GM13977 (cell line): ENCODE measurements around the gene KCNH2.

Experiments
- DNase-seq: peaks from one replicate; pipeline ENCODE4 v3.0.0; 2012; ENCODE audit warnings: low spot score
- in situ Hi-C: fragments of 300-500 bp; cut with MboI; formaldehyde crosslinking; loops from one replicate; pipeline ENCODE4 v1.12.0; 2022; ENCODE audit warnings: low sequenced_read_pairs, low pct_unique_long_range_greater_than_20kb, mixed read lengths, inconsistent platforms; ENCODE audit not compliant: unreplicated experiment
- TF ChIP-seq, protein P1 (sequence below): IDR thresholded peaks from 2 replicates; pipeline ENCODE4 v1.5.1; 2012; ENCODE audit warnings: mild to moderate bottlenecking, control low read depth; ENCODE audit not compliant: insufficient read depth; ENCODE audit errors: extremely low read depth, missing control alignments

Gene KCNH2

GRCh38 chr7:150969475-150969874 lies 8.6 kb downstream of the KCNH2 start:
- in situ Hi-C loops = no loop called here
- TF ChIP-seq, protein P1, sequence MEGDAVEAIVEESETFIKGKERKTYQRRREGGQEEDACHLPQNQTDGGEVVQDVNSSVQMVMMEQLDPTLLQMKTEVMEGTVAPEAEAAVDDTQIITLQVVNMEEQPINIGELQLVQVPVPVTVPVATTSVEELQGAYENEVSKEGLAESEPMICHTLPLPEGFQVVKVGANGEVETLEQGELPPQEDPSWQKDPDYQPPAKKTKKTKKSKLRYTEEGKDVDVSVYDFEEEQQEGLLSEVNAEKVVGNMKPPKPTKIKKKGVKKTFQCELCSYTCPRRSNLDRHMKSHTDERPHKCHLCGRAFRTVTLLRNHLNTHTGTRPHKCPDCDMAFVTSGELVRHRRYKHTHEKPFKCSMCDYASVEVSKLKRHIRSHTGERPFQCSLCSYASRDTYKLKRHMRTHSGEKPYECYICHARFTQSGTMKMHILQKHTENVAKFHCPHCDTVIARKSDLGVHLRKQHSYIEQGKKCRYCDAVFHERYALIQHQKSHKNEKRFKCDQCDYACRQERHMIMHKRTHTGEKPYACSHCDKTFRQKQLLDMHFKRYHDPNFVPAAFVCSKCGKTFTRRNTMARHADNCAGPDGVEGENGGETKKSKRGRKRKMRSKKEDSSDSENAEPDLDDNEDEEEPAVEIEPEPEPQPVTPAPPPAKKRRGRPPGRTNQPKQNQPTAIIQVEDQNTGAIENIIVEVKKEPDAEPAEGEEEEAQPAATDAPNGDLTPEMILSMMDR = no peak
- DNase-seq = no peak

GRCh38 chr7:150968734-150969372 lies 9.3 kb downstream of the KCNH2 start:
- no peak for DNase-seq
- in situ Hi-C loops = no loop called here

DNA sequence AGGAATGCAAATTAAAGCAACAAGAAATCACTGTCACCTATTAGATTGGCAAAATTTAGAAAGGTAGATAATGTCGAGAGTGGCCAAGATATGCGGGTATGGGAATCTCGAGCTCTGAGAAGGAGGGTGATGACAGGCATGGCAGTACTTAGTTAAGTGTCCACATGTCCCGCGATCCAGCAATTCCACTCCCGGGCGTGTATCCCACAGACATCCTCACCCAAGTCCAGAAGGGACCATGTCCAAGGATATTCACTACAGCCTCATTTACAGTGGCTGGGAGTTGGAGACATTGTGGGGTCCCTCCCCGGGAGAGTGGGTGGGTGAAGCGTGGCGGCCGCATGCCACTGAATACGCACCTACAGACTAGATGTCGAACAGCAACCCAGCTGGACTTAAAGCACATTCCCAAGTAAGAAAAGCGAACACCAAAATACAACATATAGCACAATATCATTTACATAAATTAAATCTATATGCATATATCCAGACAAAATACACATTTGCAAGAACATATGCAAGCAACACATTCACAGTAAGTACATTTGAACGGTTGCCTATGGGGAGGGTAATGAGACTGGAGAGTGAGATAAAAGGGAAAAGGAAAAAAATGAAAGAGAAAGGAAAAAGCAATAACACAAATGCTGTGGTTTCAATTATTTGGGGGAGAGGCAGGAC lies 9.9 kb downstream of the KCNH2 start:
- DNase-seq = no peak
- in situ Hi-C loops = no loop called here
- TF ChIP-seq, protein P1 = no peak

More at GRCh38 chr7:150968734-150969372, 9.3 kb downstream of the KCNH2 start:
- TF ChIP-seq, protein P1 = no peak

- TF ChIP-seq, protein P1 = no peak
- no peak for DNase-seq
- in situ Hi-C loops = no loop called here
Measured at GRCh38 chr7:150967349-150967748, 10.8 kb downstream of the KCNH2 start.

GRCh38 chr7:150966002-150966401 lies 12.1 kb downstream of the KCNH2 start:
- TF ChIP-seq, protein P1 = no peak
- in situ Hi-C loops = no loop called here
- no peak for DNase-seq

GRCh38 chr7:150965273-150965830 lies 12.8 kb downstream of the KCNH2 start:
- in situ Hi-C loops = no loop called here
- TF ChIP-seq, protein P1 = no peak
- no peak for DNase-seq
